Left colon (tissue), 2 donors: ENCODE data around the gene ULBP3. TPM values are rescaled to one million over a fixed set of nuclear protein-coding genes. Genes with fewer than 3 reads are reported as not detected.

Experiments
- total RNA-seq, 2 donors: library from RNA; stranded (reverse); fragmentation: NEBNext Ultra II Directional; extraction: Animal tissue kit (Norgen Biotek cat#: 25700); gene quantifications; one replicate each; pipeline ENCODE4 v1.2.1, GENCODE V29; 2021
- donor health status: DM: no; HTN: no; CAD: no.
- donor health status: DM: yes; HTN: yes; CAD: no.

Gene ULBP3
- total RNA-seq, 2 donors from 2014 or later = 1.2 to 1.5 TPM

Other genes with a start within 250 kb of the ULBP3 start
- 10 to 100 TPM; 21.9 to 22.2 TPM for gene LRP11, start 204.8 kb downstream of the ULBP3 start, total RNA-seq
- gene RAET1E, start 171.0 kb downstream of the ULBP3 start, total RNA-seq = under 1 TPM in 1 of 2 donors, not detected in 1; 0.61 TPM
- gene RAET1G, start 146.0 kb downstream of the ULBP3 start, total RNA-seq = not detected
- under 1 TPM in 1 of 2 donors, not detected in 1; 0.31 TPM for gene ULBP2, start 127.1 kb downstream of the ULBP3 start, total RNA-seq
- under 1 TPM in 1 of 2 donors, not detected in 1; 0.09 TPM for gene ULBP1, start 105.2 kb downstream of the ULBP3 start, total RNA-seq
- not detected for gene RAET1L, start 43.6 kb downstream of the ULBP3 start, total RNA-seq
- gene PPP1R14C, start 73.9 kb upstream of the ULBP3 start, total RNA-seq = 10 to 100 TPM; 28.9 to 40.0 TPM